Stomach (tissue), 4 donors: ENCODE measurements around the gene CPO.

Experiments used
- CTCF ChIP-seq, 7 experiments: fragments of 450-650 bp in 4 of 7; fragments of 200-600 bp in 3 of 7; sonication (generic) in 3 of 7; IDR thresholded peaks; one replicate each; pipeline ENCODE4 v1.5.1; 2016 to 2019; ENCODE audit warnings: antibody characterized with exemption in 7 of 7, control low read depth in 2 of 7, mild to moderate bottlenecking in 1 of 7
- EP300 ChIP-seq: sonication (generic); formaldehyde crosslinking; IDR thresholded peaks from one replicate; pipeline ENCODE4 v1.6.1; 2017; ENCODE audit warnings: antibody characterized with exemption
- POLR2A ChIP-seq, 4 donors: fragments of 450-650 bp; IDR thresholded peaks; one replicate each; pipeline ENCODE4 v1.6.1; 2016; ENCODE audit warnings: antibody characterized with exemption in 4 of 4, control low read depth in 2 of 4, mild to moderate bottlenecking in 1 of 4, moderate library complexity in 1 of 4
- POLR2AphosphoS5 ChIP-seq, 3 donors: sonication (generic); formaldehyde crosslinking; IDR thresholded peaks; one replicate each; pipeline ENCODE4 v1.6.1; 2016; ENCODE audit warnings: antibody characterized with exemption in 3 of 3

GRCh38 chr2:207012461-207012860, 73.1 kb downstream of the CPO start:
- TF ChIP-seq CTCF (IDR thresholded peaks at IDR 0.05): no peak
- TF ChIP-seq POLR2AphosphoS5 (IDR thresholded peaks at IDR 0.05): no peak
- TF ChIP-seq EP300: no peak
- no peak for TF ChIP-seq POLR2A (IDR thresholded peaks at IDR 0.05)
